Endothelial cell of hepatic sinusoid (primary cell): ENCODE measurements around the gene WDR38.

Experiments
- in situ Hi-C: cut with HindIII; loops from 2 replicates; pipeline ENCODE4 v1.10.0; 2017; ENCODE audit warnings: low sequenced_read_pairs

Gene WDR38

GRCh38 chr9:124852829-124853531, at the start of gene WDR38:
Gene WDR38 (plus strand): TSS chr9:124853460. CDS start chr9:124853532, 72 bp downstream.
- in situ Hi-C loops: no loop called here

- in situ Hi-C loops: no loop called here
These were observed 49.3 kb upstream of the WDR38 start for GRCh38 chr9:124803911-124804310.

- in situ Hi-C loops: no loop called here
These were observed 48.1 kb upstream of the WDR38 start for GRCh38 chr9:124805186-124805585.

- in situ Hi-C loops: no loop called here
These were observed 44.9 kb upstream of the WDR38 start for GRCh38 chr9:124808246-124808956.

- in situ Hi-C loops: no loop called here
These were observed 44.0 kb upstream of the WDR38 start for GRCh38 chr9:124809211-124809610.

- in situ Hi-C loops: no loop called here
These were observed 43.3 kb upstream of the WDR38 start for GRCh38 chr9:124809741-124810500.

- in situ Hi-C loops: no loop called here
These were observed 42.5 kb upstream of the WDR38 start for GRCh38 chr9:124810663-124811355.

- in situ Hi-C loops: no loop called here
These were observed 40.8 kb upstream of the WDR38 start for GRCh38 chr9:124812441-124812876.

GRCh38 chr9:124813041-124813440, 40.2 kb upstream of the WDR38 start:
- in situ Hi-C loops: no loop called here

- in situ Hi-C loops: no loop called here
These were observed 39.6 kb upstream of the WDR38 start for GRCh38 chr9:124813501-124814163.

- in situ Hi-C loops: no loop called here
These were observed 39.1 kb upstream of the WDR38 start for GRCh38 chr9:124814164-124814535.

GRCh38 chr9:124815601-124816000, 37.7 kb upstream of the WDR38 start:
- in situ Hi-C loops: no loop called here

GRCh38 chr9:124818431-124819281, 34.6 kb upstream of the WDR38 start:
- in situ Hi-C loops: no loop called here

- in situ Hi-C loops: no loop called here
These were observed 32.3 kb upstream of the WDR38 start for GRCh38 chr9:124820698-124821623.

- in situ Hi-C loops: no loop called here
These were observed 24.5 kb upstream of the WDR38 start for GRCh38 chr9:124828489-124829333.

GRCh38 chr9:124829334-124829669, 24.0 kb upstream of the WDR38 start:
- in situ Hi-C loops: no loop called here

- in situ Hi-C loops: no loop called here
These were observed 22.7 kb upstream of the WDR38 start for GRCh38 chr9:124830593-124830992.
